Measurements from ENCODE around the gene SH3BP5.
A peak's percentile ranks its signal among the peaks of the same experiment; 100 is the strongest.

The SH3BP5 gene

DNA sequence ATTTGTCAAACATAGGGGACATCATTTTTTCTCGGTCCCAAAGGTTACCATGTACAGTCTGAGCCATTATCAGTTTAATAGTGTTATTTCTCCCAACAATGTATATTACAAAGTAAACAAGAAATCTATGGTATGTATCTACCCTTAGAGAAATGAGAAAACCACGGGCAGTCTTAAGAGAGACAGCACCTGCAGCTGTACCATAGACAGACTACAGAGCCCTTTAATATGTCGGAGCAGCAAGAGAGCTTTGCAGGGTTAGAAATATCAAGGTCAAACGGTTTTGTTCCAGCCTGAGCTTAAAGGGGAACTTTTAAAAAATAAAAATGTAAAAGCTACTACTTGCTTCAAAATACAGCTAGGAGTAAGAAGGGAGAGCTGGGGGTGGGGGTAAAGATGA lies 53.2 kb downstream of the SH3BP5 start:
- H3K4me1 Mint-ChIP-seq (ENCODE audit: low read depth) = peaks cover 32% of the 10 kb centered on the region
- H3K36me3 Mint-ChIP-seq (ENCODE audit: low read depth) = peaks cover 6% of the 10 kb centered on the region
- H3K9me3 Mint-ChIP-seq = no peaks in the 10 kb centered on the region
- no peak overlapping the region for H3K4me3 Mint-ChIP-seq
- no peaks in the 10 kb centered on the region for H3K27me3 Mint-ChIP-seq (ENCODE audit: low read depth)
- H3K27ac Mint-ChIP-seq = no peak overlapping the region
- DNase-seq (ENCODE audit: low spot score) = no peak

DNA sequence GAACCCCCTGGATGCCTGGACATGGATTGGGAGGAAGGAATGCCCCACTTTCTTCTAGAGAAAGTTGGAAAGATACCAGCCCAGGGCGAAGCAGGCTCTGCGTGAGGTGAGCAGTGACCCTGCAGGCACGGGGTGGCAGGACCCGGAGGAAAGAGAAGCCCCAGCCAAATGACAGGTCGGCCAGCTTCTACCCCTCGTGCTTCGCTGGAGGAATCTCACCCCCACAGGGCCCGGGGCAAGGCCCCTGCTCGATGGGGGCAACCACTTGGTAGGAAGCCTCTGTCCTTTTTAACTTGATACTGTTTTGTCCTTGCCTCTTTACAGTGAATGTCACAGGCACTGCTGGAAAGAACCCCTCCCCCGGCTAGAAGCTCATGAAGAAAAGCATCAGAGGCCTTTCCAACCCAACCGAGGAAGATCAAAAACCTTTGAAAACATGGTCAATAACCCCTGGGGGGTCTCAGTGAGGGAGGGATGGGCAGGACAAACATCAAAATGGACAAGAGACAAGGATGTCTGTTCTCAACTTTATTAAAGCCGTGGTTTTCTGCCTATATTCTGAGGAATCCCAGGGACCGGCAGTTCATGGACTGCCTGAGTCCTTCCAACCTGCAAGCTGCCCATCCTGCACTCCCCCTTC lies 54.4 kb downstream of the SH3BP5 start:
- H3K27ac Mint-ChIP-seq = no peak overlapping the region
- H3K36me3 Mint-ChIP-seq (ENCODE audit: low read depth) = peaks cover 9% of the 10 kb centered on the region
- no peak for DNase-seq (ENCODE audit: low spot score)
- H3K9me3 Mint-ChIP-seq = no peaks in the 10 kb centered on the region
- no peaks in the 10 kb centered on the region for H3K27me3 Mint-ChIP-seq (ENCODE audit: low read depth)
- peaks cover 35% of the 10 kb centered on the region for H3K4me1 Mint-ChIP-seq (ENCODE audit: low read depth)
- no peak overlapping the region for H3K4me3 Mint-ChIP-seq

DNA sequence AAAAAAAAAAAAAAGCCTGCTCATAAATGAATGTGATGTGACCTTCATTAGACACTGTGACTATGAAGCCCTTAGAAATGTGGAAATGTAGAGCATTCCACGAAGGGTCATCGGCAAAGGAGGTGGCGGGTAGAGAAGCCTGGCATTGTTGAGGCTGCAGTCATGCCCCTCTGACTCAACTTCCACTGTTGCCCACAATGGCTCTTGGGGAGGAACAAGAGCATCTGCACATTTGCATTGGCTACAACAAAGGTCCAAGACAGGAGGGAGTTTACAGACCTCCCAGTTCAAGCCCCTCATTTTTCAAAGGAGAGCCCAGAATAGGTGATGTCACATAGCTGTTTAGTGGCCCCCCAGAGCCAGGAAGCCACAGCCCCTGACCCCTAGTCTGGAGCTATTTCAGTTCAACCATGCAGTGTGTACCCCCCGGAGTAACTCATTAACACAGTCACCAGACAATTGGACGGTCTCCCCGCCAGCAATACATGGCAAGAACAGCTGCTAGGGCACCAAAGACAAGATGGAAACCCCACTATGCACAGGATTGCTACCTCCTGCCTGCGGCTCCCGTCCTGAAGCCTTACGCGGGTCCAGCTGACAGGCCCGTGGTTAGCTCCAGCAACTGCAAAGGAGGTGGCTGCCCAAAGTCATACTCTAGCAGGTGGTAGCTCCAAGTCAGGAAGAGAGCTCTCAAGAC lies 56.2 kb downstream of the SH3BP5 start:
- H3K4me1 Mint-ChIP-seq (ENCODE audit: low read depth) = peaks cover 50% of the 10 kb centered on the region
- no peak for DNase-seq (ENCODE audit: low spot score)
- H3K9me3 Mint-ChIP-seq = no peaks in the 10 kb centered on the region
- no peaks in the 10 kb centered on the region for H3K27me3 Mint-ChIP-seq (ENCODE audit: low read depth)
- H3K36me3 Mint-ChIP-seq (ENCODE audit: low read depth) = peaks cover 11% of the 10 kb centered on the region
- H3K27ac Mint-ChIP-seq = no peak overlapping the region
- H3K4me3 Mint-ChIP-seq = no peak overlapping the region

DNA sequence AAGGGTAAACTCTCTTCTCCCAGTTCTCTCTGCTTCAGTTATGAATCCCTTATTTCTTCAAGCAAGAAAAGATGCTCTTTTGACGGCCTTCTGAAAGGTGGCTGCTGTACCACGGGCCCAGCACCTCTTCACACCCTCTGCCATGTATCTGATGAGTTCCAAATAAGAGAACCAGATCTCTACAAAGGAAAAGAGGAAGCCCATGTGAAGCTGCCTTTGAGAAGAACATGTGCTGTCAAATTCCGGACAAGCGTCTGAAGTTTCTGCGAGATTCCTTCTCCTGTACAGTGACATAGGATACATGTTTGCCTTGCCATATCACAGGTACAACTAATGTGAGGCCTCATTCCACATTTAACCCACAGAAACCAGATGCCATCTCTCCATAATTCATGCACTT lies 59.2 kb downstream of the SH3BP5 start:
- no peaks in the 10 kb centered on the region for H3K9me3 Mint-ChIP-seq
- peaks cover 21% of the 10 kb centered on the region for H3K36me3 Mint-ChIP-seq (ENCODE audit: low read depth)
- no peaks in the 10 kb centered on the region for H3K27me3 Mint-ChIP-seq (ENCODE audit: low read depth)
- H3K4me3 Mint-ChIP-seq = no peak overlapping the region
- H3K27ac Mint-ChIP-seq = peak overlapping the region; percentile 80
- DNase-seq (ENCODE audit: low spot score) = no peak
- H3K4me1 Mint-ChIP-seq (ENCODE audit: low read depth) = peaks cover 60% of the 10 kb centered on the region

DNA sequence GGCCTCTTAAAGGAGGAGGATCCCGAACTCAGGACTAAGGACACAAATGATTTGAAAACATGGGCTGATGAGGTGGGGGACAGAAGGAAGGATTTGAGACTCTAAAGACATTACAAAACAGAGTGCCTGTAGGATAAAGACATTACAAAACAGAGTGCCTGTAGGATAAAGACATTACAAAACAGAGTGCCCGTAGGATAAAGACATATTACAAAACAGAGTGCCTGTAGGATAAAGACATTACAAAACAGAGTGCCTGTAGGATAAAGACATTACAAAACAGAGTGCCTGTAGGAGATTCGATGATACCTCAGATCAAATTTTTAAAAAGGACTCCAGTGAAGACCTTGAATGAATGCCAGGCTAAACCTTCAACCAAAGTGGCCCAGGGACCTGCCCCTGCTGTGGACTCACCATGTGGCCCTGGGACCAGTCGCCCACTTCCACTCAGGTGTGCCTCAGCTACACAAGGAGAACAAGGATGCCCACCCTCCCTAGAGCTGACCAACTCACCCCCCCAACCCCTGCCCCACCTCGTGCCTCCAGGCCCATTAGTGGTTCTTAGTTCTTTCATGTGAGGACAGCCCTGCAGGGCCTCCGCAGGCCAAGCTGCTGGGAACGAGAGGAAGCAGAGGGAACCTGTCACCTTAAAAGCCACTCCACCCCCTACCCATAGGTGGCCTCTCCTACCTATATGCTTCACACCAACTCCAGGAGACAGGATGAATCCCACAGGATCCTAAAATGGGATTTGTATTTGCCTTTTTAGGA lies 59.8 kb downstream of the SH3BP5 start:
- DNase-seq (ENCODE audit: low spot score) = no peak
- Mint-ChIP-seq H3K4me3 (peak overlapping the region; percentile 67), H3K36me3 (ENCODE audit: low read depth) (peaks cover 24% of the 10 kb centered on the region), H3K4me1 (ENCODE audit: low read depth) (peaks cover 65% of the 10 kb centered on the region), H3K27me3 (ENCODE audit: low read depth) (no peaks in the 10 kb centered on the region), H3K27ac (peak overlapping the region; percentile 86), H3K9me3 (no peaks in the 10 kb centered on the region)

DNA sequence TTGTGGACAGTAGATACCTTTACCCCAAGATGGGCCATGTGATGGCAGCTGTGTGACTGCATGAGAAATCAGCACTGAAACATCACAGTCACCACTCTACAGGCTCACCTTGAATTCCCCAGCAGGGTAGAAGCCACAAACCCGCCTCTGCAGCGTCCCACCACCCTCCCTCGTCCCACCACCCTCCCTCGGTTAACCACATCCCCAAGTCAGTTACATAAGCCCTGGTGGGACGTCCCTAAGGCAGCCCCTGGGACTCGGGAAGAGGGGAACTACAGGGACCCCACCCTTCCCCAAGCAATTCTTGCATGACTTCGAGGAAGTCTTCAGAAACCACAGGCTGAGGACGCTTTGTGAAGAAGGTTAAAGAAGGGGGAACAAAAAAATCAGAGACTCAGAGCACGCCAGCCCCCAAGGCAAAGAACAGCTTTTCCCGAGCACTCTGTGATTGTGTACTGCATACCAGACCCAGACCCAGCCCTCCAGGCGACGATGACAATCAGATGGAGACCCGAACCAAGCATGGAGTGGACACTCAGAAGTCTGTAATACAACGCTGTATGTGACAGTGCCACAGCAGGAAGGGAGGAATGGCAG lies 60.5 kb downstream of the SH3BP5 start:
- H3K4me1 Mint-ChIP-seq (ENCODE audit: low read depth) = peaks cover 65% of the 10 kb centered on the region

DNA sequence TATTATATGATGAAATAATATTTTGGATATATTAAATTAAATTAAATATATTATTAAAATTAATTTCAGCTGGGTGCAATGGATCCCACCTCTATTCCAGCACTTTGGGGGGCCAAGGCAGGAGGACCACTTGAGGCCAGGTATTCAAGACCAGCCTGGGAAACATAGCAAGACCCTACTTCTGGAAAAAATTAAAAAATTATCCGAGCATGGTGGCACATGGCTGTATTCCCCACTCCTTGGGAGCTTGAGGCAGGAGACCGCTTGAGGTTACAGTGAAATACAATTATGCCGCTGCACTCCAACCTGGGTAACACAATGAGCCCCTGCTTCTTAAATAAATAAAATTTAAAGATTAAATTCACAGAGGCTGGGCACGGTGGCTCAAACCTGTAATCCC lies 61.4 kb downstream of the SH3BP5 start:
- Mint-ChIP-seq H3K36me3 (ENCODE audit: low read depth) (peaks cover 24% of the 10 kb centered on the region), H3K4me1 (ENCODE audit: low read depth) (peaks cover 64% of the 10 kb centered on the region), H3K9me3 (no peaks in the 10 kb centered on the region), H3K27me3 (ENCODE audit: low read depth) (no peaks in the 10 kb centered on the region), H3K27ac (no peak overlapping the region), H3K4me3 (peak overlapping the region; percentile 29)
- DNase-seq (ENCODE audit: low spot score) = no peak

More for the DNA sequence above, 60.5 kb downstream of the SH3BP5 start:
- H3K27me3 Mint-ChIP-seq (ENCODE audit: low read depth) = no peaks in the 10 kb centered on the region
- DNase-seq (ENCODE audit: low spot score) = peak; percentile 64
- peak overlapping the region; percentile 86 for H3K27ac Mint-ChIP-seq
- H3K36me3 Mint-ChIP-seq (ENCODE audit: low read depth) = peaks cover 24% of the 10 kb centered on the region
- H3K9me3 Mint-ChIP-seq = no peaks in the 10 kb centered on the region
- peak overlapping the region; percentile 67 for H3K4me3 Mint-ChIP-seq

DNA sequence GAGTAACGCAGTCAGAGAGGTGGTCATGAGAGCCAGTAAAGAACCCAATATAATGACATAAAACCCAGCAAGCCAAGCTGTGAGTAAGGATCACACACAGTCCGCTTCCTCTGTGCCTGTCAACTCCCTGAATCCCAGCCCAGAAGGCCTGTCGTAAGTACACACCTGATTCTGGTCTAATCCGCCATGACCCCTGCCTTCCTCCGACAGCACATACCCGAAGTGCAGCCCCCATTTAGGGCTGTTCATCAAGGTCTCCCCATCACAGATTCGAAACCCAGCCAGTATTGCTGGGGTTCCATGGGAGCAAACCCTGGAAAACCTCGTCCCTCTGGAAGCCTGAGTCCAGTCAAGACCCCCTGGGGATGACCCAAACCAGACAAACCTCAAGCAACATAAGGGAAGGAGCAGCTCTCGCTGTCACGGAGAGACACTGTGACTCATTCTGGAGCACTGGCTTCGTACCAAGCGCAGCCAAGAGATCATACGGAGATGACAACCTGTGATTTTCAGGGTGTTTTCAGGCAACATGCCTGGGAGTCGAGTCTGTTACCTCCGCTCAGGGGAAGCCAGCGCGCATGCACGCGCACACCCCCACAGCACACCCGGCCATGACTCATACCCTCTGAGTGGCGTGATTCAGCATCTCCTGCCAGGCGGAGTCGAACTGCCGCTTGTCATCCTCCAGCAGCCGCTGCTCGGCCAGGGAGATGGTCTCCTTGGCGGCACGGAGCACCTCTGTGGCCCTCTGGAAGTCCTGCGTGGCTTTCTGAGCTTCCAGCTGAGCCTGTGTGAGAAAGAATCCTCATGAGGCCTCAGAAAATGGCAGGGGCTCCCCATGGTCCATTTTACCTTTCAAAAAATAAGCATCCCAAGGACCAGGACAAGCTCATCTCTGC lies 63.0 kb downstream of the SH3BP5 start:
- peak overlapping the region; percentile 81 for H3K27ac Mint-ChIP-seq
- H3K36me3 Mint-ChIP-seq (ENCODE audit: low read depth) = peaks cover 18% of the 10 kb centered on the region
- peak overlapping the region; percentile 69 for H3K4me3 Mint-ChIP-seq
- peak; percentile 91 for DNase-seq (ENCODE audit: low spot score)
- H3K27me3 Mint-ChIP-seq (ENCODE audit: low read depth) = no peaks in the 10 kb centered on the region
- peaks cover 54% of the 10 kb centered on the region for H3K4me1 Mint-ChIP-seq (ENCODE audit: low read depth)
- H3K9me3 Mint-ChIP-seq = no peaks in the 10 kb centered on the region

DNA sequence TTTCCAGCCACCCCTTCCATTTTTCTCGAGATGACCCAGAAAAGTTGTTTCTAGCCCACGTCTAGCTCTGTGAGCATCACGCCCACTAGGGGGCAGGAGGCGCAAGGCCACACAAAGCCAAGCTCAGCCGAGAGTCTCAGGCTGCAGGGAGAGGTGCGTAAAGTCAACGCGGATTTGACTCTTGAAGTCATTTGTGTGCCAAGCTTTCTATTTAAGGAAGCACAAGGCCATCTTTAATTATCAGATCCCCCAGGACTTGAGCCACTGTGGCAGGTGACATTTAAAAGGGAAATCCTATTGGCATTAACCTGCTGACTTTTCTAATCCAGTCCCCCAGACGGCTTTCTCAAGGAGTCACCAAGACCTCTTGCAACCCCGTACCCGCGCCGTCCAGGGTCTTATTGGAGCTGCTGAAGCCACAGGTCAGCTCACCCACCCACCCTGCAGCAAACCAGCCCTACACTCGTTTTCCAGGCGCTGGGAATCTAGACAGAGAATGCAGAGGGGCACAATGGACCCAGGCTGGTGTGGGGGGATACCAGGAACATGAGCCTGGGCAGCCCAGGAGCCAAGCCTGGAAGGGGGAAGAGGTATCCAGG lies 64.3 kb downstream of the SH3BP5 start:
- Mint-ChIP-seq H3K4me1 (ENCODE audit: low read depth) (peaks cover 45% of the 10 kb centered on the region), H3K4me3 (peak overlapping the region; percentile 12), H3K36me3 (ENCODE audit: low read depth) (peaks cover 15% of the 10 kb centered on the region), H3K9me3 (no peaks in the 10 kb centered on the region), H3K27me3 (ENCODE audit: low read depth) (no peaks in the 10 kb centered on the region), H3K27ac (peak overlapping the region; percentile 7)
- peak; percentile 77 for DNase-seq (ENCODE audit: low spot score)

DNA sequence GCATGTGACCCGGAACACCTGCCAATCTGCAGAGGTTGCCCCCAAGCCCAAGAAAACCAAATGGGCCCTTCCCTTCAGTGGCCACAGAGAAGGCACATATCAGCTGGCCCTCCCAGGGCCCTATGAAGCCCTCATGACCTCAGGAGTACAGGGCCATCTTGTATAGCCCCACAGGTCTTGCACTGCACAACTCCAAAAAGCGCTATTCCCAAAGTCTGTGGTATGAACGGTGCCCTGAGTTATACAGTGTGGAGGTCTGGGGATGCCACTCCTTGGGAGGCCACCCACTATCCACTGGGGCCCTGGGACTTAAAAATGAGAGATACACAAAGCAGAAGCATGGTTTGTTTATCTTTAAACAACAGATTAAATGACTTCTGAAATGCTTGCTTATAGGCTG lies 64.9 kb downstream of the SH3BP5 start:
- no peak overlapping the region for H3K27ac Mint-ChIP-seq
- no peaks in the 10 kb centered on the region for H3K9me3 Mint-ChIP-seq
- DNase-seq (ENCODE audit: low spot score) = no peak
- no peaks in the 10 kb centered on the region for H3K27me3 Mint-ChIP-seq (ENCODE audit: low read depth)
- H3K36me3 Mint-ChIP-seq (ENCODE audit: low read depth) = peaks cover 14% of the 10 kb centered on the region
- H3K4me3 Mint-ChIP-seq = no peak overlapping the region
- peaks cover 39% of the 10 kb centered on the region for H3K4me1 Mint-ChIP-seq (ENCODE audit: low read depth)

DNA sequence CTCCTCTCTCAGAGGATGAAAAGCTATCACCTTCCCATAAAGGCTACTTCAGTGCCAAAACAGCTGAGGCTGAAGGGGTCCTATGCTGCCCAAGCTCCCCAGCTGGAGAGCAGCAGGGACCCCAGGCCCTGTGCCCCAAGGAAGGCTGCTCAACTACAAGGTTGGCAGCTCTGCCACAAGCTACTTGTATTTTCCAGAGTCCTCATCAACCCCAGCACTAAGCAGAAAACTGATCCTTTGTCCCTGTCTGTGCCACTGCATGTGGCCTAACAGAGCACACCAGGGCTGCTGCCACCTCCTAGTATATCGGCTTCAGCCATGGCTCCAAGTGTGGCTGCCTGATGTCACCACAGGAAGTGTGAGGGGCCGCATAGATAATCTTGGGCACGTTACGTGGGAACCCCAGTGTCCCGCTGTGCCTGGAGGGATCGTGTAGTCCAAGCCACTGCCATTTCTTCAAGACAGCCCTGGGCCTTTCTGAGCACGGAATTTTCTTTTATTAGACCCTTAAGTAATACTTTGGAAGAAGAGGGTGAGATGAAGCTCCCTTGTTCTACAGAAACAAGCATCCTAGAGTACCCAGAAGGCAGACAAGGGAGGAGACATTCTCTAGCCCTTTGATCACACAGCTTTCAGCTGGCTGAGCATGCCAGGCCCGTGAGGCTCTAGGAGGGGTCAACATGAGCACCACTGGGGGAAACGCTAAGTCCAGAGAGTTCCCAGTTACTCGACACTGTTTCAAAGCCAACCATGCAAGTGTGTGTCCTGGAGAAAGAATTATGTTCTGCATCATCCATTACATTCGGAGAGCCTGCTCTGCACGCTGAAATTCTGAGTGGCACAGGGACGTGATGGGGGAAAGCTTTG lies 65.6 kb downstream of the SH3BP5 start:
- H3K4me3 Mint-ChIP-seq = no peak overlapping the region
- peak overlapping the region; percentile 41 for H3K27ac Mint-ChIP-seq
- DNase-seq (ENCODE audit: low spot score) = no peak
- no peaks in the 10 kb centered on the region for H3K27me3 Mint-ChIP-seq (ENCODE audit: low read depth)
- no peaks in the 10 kb centered on the region for H3K9me3 Mint-ChIP-seq
- peaks cover 14% of the 10 kb centered on the region for H3K36me3 Mint-ChIP-seq (ENCODE audit: low read depth)
- peaks cover 31% of the 10 kb centered on the region for H3K4me1 Mint-ChIP-seq (ENCODE audit: low read depth)

Measured in T-helper 2 cell treated with Interferon-gamma antibody and Interleukin-4, amounts not matched to agents 5 μg/mL and 100 μg/mL, for 36 hours (primary cell).